GM23248 (cell line): Measurements from ENCODE around the gene ABCC6. TPM values are rescaled to one million over a fixed set of nuclear protein-coding genes. Genes with fewer than 3 reads are reported as not detected.
"Not testable (repeated sequence)": the region's sequence is repeated elsewhere in the genome, so short reads cannot be mapped to it uniquely, and the experiment has no call there.

Experiments used
- DNase-seq: peaks from one replicate; pipeline ENCODE4 v3.0.0-alpha.2; 2015
- H2AFZ ChIP-seq: fragments of 200-600 bp; sonication (generic); 2 replicates; pipeline ENCODE4 v1.6.1; 2016; ENCODE audit warnings: antibody characterized with exemption
- H3F3A ChIP-seq: fragments of 200-600 bp; sonication (generic); 2 replicates; pipeline ENCODE4 v1.6.1; 2016; ENCODE audit warnings: mild to moderate bottlenecking, antibody characterized with exemption, mixed run types; ENCODE audit not compliant: insufficient read depth
- H3K27ac ChIP-seq: fragments of 200-600 bp; sonication (generic); 2 replicates; pipeline ENCODE4 v1.5.1; 2016; ENCODE audit warnings: mild to moderate bottlenecking
- H3K27me3 ChIP-seq: fragments of 200-600 bp; sonication (generic); replicated peaks from 2 replicates; pipeline ENCODE4 v1.6.1; 2016; ENCODE audit warnings: mild to moderate bottlenecking; ENCODE audit not compliant: insufficient read depth
- H3K36me3 ChIP-seq: fragments of 200-600 bp; sonication (generic); 2 replicates; pipeline ENCODE4 v1.6.1; 2016; ENCODE audit warnings: low read depth, mild to moderate bottlenecking
- H3K4me1 ChIP-seq: fragments of 200-600 bp; sonication (generic); 2 replicates; pipeline ENCODE4 v1.6.1; 2016; ENCODE audit warnings: mild to moderate bottlenecking; ENCODE audit not compliant: insufficient read depth
- H3K4me2 ChIP-seq: fragments of 200-600 bp; sonication (generic); one replicate; pipeline ENCODE4 v1.6.1; 2016; ENCODE audit warnings: mild to moderate bottlenecking; ENCODE audit not compliant: unreplicated experiment
- H3K4me3 ChIP-seq: fragments of 200-600 bp; sonication (generic); 2 replicates; pipeline ENCODE4 v1.5.1; 2016; ENCODE audit warnings: mild to moderate bottlenecking
- H3K79me2 ChIP-seq: fragments of 200-600 bp; sonication (generic); 2 replicates; pipeline ENCODE4 v1.6.1; 2016; ENCODE audit warnings: mild to moderate bottlenecking; ENCODE audit not compliant: insufficient read depth
- H3K9ac ChIP-seq: fragments of 200-600 bp; sonication (generic); 2 replicates; pipeline ENCODE4 v1.6.1; 2016; ENCODE audit warnings: mild to moderate bottlenecking
- H3K9me2 ChIP-seq: fragments of 200-600 bp; sonication (generic); 2 replicates; pipeline ENCODE4 v1.6.1; 2016; ENCODE audit warnings: mixed run types, mild to moderate bottlenecking, moderate library complexity; ENCODE audit not compliant: insufficient read depth
- H3K9me3 ChIP-seq: fragments of 200-600 bp; sonication (generic); one replicate; pipeline ENCODE4 v1.6.1; 2017; ENCODE audit warnings: low read depth
- H4K20me1 ChIP-seq: fragments of 200-600 bp; sonication (generic); 2 replicates; pipeline ENCODE4 v1.6.0; 2016; ENCODE audit not compliant: insufficient read depth
- EZH2 ChIP-seq: fragments of 200-600 bp; sonication (generic); IDR thresholded peaks from 2 replicates; pipeline ENCODE4 v1.6.1; 2018; ENCODE audit warnings: antibody characterized with exemption, mild to moderate bottlenecking; ENCODE audit not compliant: insufficient read depth, poor library complexity, severe bottlenecking
- EZH2phosphoT487 ChIP-seq: fragments of 200-600 bp; sonication (generic); IDR thresholded peaks from 2 replicates; pipeline ENCODE4 v1.6.1; 2018; ENCODE audit warnings: antibody characterized with exemption, moderate library complexity, mild to moderate bottlenecking, low read depth; ENCODE audit not compliant: insufficient read depth
- WGBS, 2 experiments: methylation state at CpG; one replicate each; pipeline ENCODE4 v1.1.6; 2015 to 2017; ENCODE audit warnings: low lambda C conversion rate in 2 of 2, low coverage in 1 of 2; ENCODE audit errors: missing lambda C conversion rate in 2 of 2; 5-methylcytosine and 5-hydroxymethylcytosine counted together
- in situ Hi-C: fragments of 300-500 bp; cut with MboI; formaldehyde crosslinking; loops from 2 replicates; pipeline ENCODE4 v1.15.0; 2020
- polyA plus RNA-seq: library from polyadenylated mRNA; unstranded; fragments of >200 nt; fragmentation: Nextera tagmentation; extraction: Ambion mirVana; gene quantifications from 2 replicates; pipeline ENCODE4 v1.2.1, GENCODE V29; 2016
- total RNA-seq: library from RNA; depleted of rRNA; stranded (reverse); fragments of >200 nt; shearing (Covaris generic); gene quantifications from 2 replicates; pipeline ENCODE4 v1.2.3, GENCODE V29; 2014

Gene ABCC6
- total and polyA plus RNA-seq, 2 experiments from 2014 or later: 0.24 TPM; not detected in 1

GRCh38 chr16:16199428-16199827 is 23.9 kb downstream of the ABCC6 start:
- H2AFZ ChIP-seq, H3K9ac ChIP-seq, H3K4me3 ChIP-seq, H3K4me2 ChIP-seq, H3F3A ChIP-seq, H3K36me3 ChIP-seq, H3K9me2 ChIP-seq, H4K20me1 ChIP-seq, in situ Hi-C loops, H3K9me3 ChIP-seq, H3K79me2 ChIP-seq, H3K4me1 ChIP-seq: not testable (repeated sequence)
- WGBS, 2 experiments: 13 to 18% methylated on average over 4 of the region's 4 CpGs
- peak overlapping the region; percentile 21; the same call in 1 of the 2 replicates for H3K27ac ChIP-seq
- DNase-seq: peak; percentile 87
- peaks cover 15% of the 10 kb centered on the region for H3K27me3 ChIP-seq

GRCh38 chr16:16197966-16198365 is 25.3 kb downstream of the ABCC6 start:
- H4K20me1 ChIP-seq: no peaks in the 10 kb centered on the region
- peaks cover 5% of the 10 kb centered on the region; the same call in 1 of the 2 replicates for H3K4me1 ChIP-seq
- no peak overlapping the region for H3K4me3 ChIP-seq
- no peaks in the 10 kb centered on the region for H3K9me2 ChIP-seq
- no peaks in the 10 kb centered on the region for H3K79me2 ChIP-seq
- in situ Hi-C loops: no loop called here
- H3K4me2 ChIP-seq: no peak overlapping the region
- TF ChIP-seq EZH2 (no peak), EZH2phosphoT487 (no peak)
- no peak for DNase-seq
- WGBS, 2 experiments: 88 to 92% methylated on average over 13 to 15 of the region's 17 CpGs
- H3K27me3 ChIP-seq: peaks cover 15% of the 10 kb centered on the region
- H3K9ac ChIP-seq: no peak overlapping the region
- H3K36me3 ChIP-seq: no peaks in the 10 kb centered on the region
- no peaks in the 10 kb centered on the region for H3K9me3 ChIP-seq
- no peak overlapping the region for H2AFZ ChIP-seq
- no peak overlapping the region for H3K27ac ChIP-seq
- peaks cover 10% of the 10 kb centered on the region; the same call in 1 of the 2 replicates for H3F3A ChIP-seq

GRCh38 chr16:16197331-16197730 is 26.0 kb downstream of the ABCC6 start:
- H3K27me3 ChIP-seq: peaks cover 15% of the 10 kb centered on the region
- no peak for TF ChIP-seq EZH2phosphoT487
- no peak for TF ChIP-seq EZH2
- no peak overlapping the region for H3K4me2 ChIP-seq
- H3K9me2 ChIP-seq: no peaks in the 10 kb centered on the region
- no peak for DNase-seq
- no peak overlapping the region for H3K4me3 ChIP-seq
- in situ Hi-C loops: no loop called here
- H3K27ac ChIP-seq: no peak overlapping the region
- H2AFZ ChIP-seq: no peak overlapping the region
- H3K79me2 ChIP-seq: no peaks in the 10 kb centered on the region
- H3K9ac ChIP-seq: no peak overlapping the region
- no peaks in the 10 kb centered on the region for H4K20me1 ChIP-seq
- H3F3A ChIP-seq: peaks cover 10% of the 10 kb centered on the region; the same call in 1 of the 2 replicates
- H3K9me3 ChIP-seq: no peaks in the 10 kb centered on the region
- WGBS, 2 experiments: 42 to 64% methylated on average over 2 to 3 of the region's 3 CpGs
- no peaks in the 10 kb centered on the region for H3K36me3 ChIP-seq
- H3K4me1 ChIP-seq: peaks cover 5% of the 10 kb centered on the region; the same call in 1 of the 2 replicates

GRCh38 chr16:16196099-16196498 is 27.2 kb downstream of the ABCC6 start:
- no peaks in the 10 kb centered on the region for H3K9me3 ChIP-seq
- peaks cover 10% of the 10 kb centered on the region; the same call in 1 of the 2 replicates for H3F3A ChIP-seq
- peaks cover 5% of the 10 kb centered on the region; the same call in 1 of the 2 replicates for H3K4me1 ChIP-seq
- H2AFZ ChIP-seq: no peak overlapping the region
- no peak overlapping the region for H3K27ac ChIP-seq
- H3K9me2 ChIP-seq: no peaks in the 10 kb centered on the region
- no peaks in the 10 kb centered on the region for H3K79me2 ChIP-seq
- H3K4me3 ChIP-seq: no peak overlapping the region
- H3K27me3 ChIP-seq: peaks cover 15% of the 10 kb centered on the region
- 48 to 73% methylated on average over 2 to 3 of the region's 3 CpGs for WGBS, 2 experiments
- no peak overlapping the region for H3K9ac ChIP-seq
- H3K4me2 ChIP-seq: no peak overlapping the region
- no peak for DNase-seq
- in situ Hi-C loops: no loop called here
- no peaks in the 10 kb centered on the region for H4K20me1 ChIP-seq
- TF ChIP-seq EZH2phosphoT487 (no peak), EZH2 (no peak)
- no peaks in the 10 kb centered on the region for H3K36me3 ChIP-seq

GRCh38 chr16:16191493-16192167 is 31.7 kb downstream of the ABCC6 start:
- Histone ChIP-seq H3K36me3 (no peaks in the 10 kb centered on the region), H4K20me1 (no peaks in the 10 kb centered on the region), H3F3A (no peaks in the 10 kb centered on the region), H3K4me1 (no peaks in the 10 kb centered on the region), H3K9me3 (no peaks in the 10 kb centered on the region), H3K9ac (no peak overlapping the region), H2AFZ (no peak overlapping the region), H3K9me2 (no peaks in the 10 kb centered on the region), H3K27me3 (peaks cover 12% of the 10 kb centered on the region; the same call in 1 of the 2 replicates), H3K79me2 (no peaks in the 10 kb centered on the region), H3K4me2 (no peak overlapping the region), H3K27ac (no peak overlapping the region), H3K4me3 (no peak overlapping the region)
- TF ChIP-seq EZH2 (no peak), EZH2phosphoT487 (no peak)
- no peak for DNase-seq
- WGBS, 2 experiments: 42 to 52% methylated on average over 7 to 8 of the region's 8 CpGs
- in situ Hi-C loops: no loop called here

GRCh38 chr16:16190966-16191365 is 32.3 kb downstream of the ABCC6 start:
- H2AFZ ChIP-seq, H3K9ac ChIP-seq, H3K27ac ChIP-seq, H3K4me3 ChIP-seq, H3K9me3 ChIP-seq, H4K20me1 ChIP-seq, H3F3A ChIP-seq, H3K4me2 ChIP-seq, H3K27me3 ChIP-seq, H3K79me2 ChIP-seq, H3K4me1 ChIP-seq, H3K9me2 ChIP-seq, in situ Hi-C loops, H3K36me3 ChIP-seq, DNase-seq: not testable (repeated sequence)
- WGBS, 2 experiments: 85 to 93% methylated on average over 8 to 12 of the region's 12 CpGs
